ENCODE data around the gene PFKL.
"Not testable (repeated sequence)": the region's sequence is repeated elsewhere in the genome, so short reads cannot be mapped to it uniquely, and the experiment has no call there.

PFKL gene

GRCh38 chr21:44279354-44280260 is 20.2 kb upstream of the PFKL start:
- no peak for DNase-seq (ENCODE audit: low read depth, low spot score)

- DNase-seq (ENCODE audit: low read depth, low spot score), result no peak
Observed at GRCh38 chr21:44281801-44282200, 18.1 kb upstream of the PFKL start.

- no peak for DNase-seq (ENCODE audit: low read depth, low spot score)
Observed at GRCh38 chr21:44282370-44282769, 17.5 kb upstream of the PFKL start.

GRCh38 chr21:44283211-44283785 is 16.6 kb upstream of the PFKL start:
- not testable (repeated sequence) for DNase-seq (ENCODE audit: low read depth, low spot score)

- no peak for DNase-seq (ENCODE audit: low read depth, low spot score)
Observed at GRCh38 chr21:44283948-44284347, 15.9 kb upstream of the PFKL start.

GRCh38 chr21:44285138-44285992 is 14.5 kb upstream of the PFKL start, which contains the start of gene AIRE:
Gene AIRE (plus strand): TSS chr21:44285876. CDS start chr21:44286007, 131 bp downstream.
- DNase-seq (ENCODE audit: low read depth, low spot score), result peak; percentile 51

GRCh38 chr21:44286086-44286715 is 13.7 kb upstream of the PFKL start:
- no peak for DNase-seq (ENCODE audit: low read depth, low spot score)

GRCh38 chr21:44286716-44287632 is 12.9 kb upstream of the PFKL start:
- no peak for DNase-seq (ENCODE audit: low read depth, low spot score)

GRCh38 chr21:44288251-44289110 is 11.4 kb upstream of the PFKL start:
- no peak for DNase-seq (ENCODE audit: low read depth, low spot score)

GRCh38 chr21:44289381-44290010 is 10.4 kb upstream of the PFKL start:
- DNase-seq (ENCODE audit: low read depth, low spot score), result no peak

GRCh38 chr21:44290327-44291077 is 9.4 kb upstream of the PFKL start:
- DNase-seq (ENCODE audit: low read depth, low spot score), result no peak

GRCh38 chr21:44291078-44291935 is 8.5 kb upstream of the PFKL start:
- DNase-seq (ENCODE audit: low read depth, low spot score), result no peak

GRCh38 chr21:44291936-44292811 is 7.7 kb upstream of the PFKL start:
- DNase-seq (ENCODE audit: low read depth, low spot score), result no peak

GRCh38 chr21:44292812-44293195 is 7.0 kb upstream of the PFKL start:
- DNase-seq (ENCODE audit: low read depth, low spot score), result no peak

GRCh38 chr21:44293551-44294231 is 6.2 kb upstream of the PFKL start:
- DNase-seq (ENCODE audit: low read depth, low spot score), result no peak

Measured in astrocyte of the hippocampus (primary cell).